Stimulated activated CD4-positive, alpha-beta T cell treated with anti-CD3 and anti-CD28 coated beads, TNF-alpha, amount 100 ng/mL, for 24 hours (primary cell): ENCODE measurements around the gene UCMA.

Experiments
- DNase-seq, 3 experiments: peaks; one replicate each; pipeline ENCODE4 v3.0.0-alpha.2; 2020; ENCODE audit warnings: low read depth in 3 of 3

The UCMA gene

GRCh38 chr10:13233358-13233757 is 816 bp downstream of the UCMA start:
- DNase-seq: no peak

- no peak for DNase-seq
These were observed 2.4 kb downstream of the UCMA start for GRCh38 chr10:13231808-13232207.

- DNase-seq: no peak
These were observed 3.0 kb downstream of the UCMA start for GRCh38 chr10:13231190-13231589.

- no peak for DNase-seq
These were observed 7.1 kb downstream of the UCMA start for GRCh38 chr10:13227031-13227430.

- no peak for DNase-seq
These were observed 8.6 kb downstream of the UCMA start for GRCh38 chr10:13225601-13226000.

GRCh38 chr10:13224210-13224995 is 9.8 kb downstream of the UCMA start:
- no peak for DNase-seq

GRCh38 chr10:13223241-13223640 is 10.9 kb downstream of the UCMA start:
- no peak for DNase-seq

- DNase-seq: no peak
These were observed 11.6 kb downstream of the UCMA start for GRCh38 chr10:13222566-13222965.

- no peak for DNase-seq
These were observed 12.0 kb downstream of the UCMA start for GRCh38 chr10:13222151-13222550.

- DNase-seq: no peak
These were observed 12.6 kb downstream of the UCMA start for GRCh38 chr10:13221572-13221971.

GRCh38 chr10:13219685-13220670 is 14.2 kb downstream of the UCMA start:
- DNase-seq: no peak

GRCh38 chr10:13218878-13219277 is 15.3 kb downstream of the UCMA start:
- no peak for DNase-seq

- DNase-seq: no peak
These were observed 21.0 kb downstream of the UCMA start for GRCh38 chr10:13213163-13213562.

GRCh38 chr10:13206546-13207443 is 27.4 kb downstream of the UCMA start:
- no peak for DNase-seq

GRCh38 chr10:13206091-13206490 is 28.1 kb downstream of the UCMA start:
- DNase-seq: no peak

GRCh38 chr10:13201132-13201531 is 33.0 kb downstream of the UCMA start:
- DNase-seq: no peak

GRCh38 chr10:13195016-13195415 is 39.2 kb downstream of the UCMA start:
- no peak for DNase-seq

- no peak for DNase-seq
These were observed 40.5 kb downstream of the UCMA start for GRCh38 chr10:13193637-13194036.

GRCh38 chr10:13191362-13191761 is 42.8 kb downstream of the UCMA start:
- no peak for DNase-seq

GRCh38 chr10:13190816-13191215 is 43.4 kb downstream of the UCMA start:
- DNase-seq: no peak

GRCh38 chr10:13189961-13190360 is 44.2 kb downstream of the UCMA start:
- DNase-seq: no peak

- no peak for DNase-seq
These were observed 45.6 kb downstream of the UCMA start for GRCh38 chr10:13188593-13188992.
